ENCODE measurements around the gene GPR84. TPM values are rescaled to one million over a fixed set of nuclear protein-coding genes. Genes with fewer than 3 reads are reported as not detected.
"Not testable (repeated sequence)": the region's sequence is repeated elsewhere in the genome, so short reads cannot be mapped to it uniquely, and the experiment has no call there.

Gene GPR84
- total and polyA plus RNA-seq, 8 donors: 0.46 to 1.4 (median 0.50) TPM; not detected in 5

DNA sequence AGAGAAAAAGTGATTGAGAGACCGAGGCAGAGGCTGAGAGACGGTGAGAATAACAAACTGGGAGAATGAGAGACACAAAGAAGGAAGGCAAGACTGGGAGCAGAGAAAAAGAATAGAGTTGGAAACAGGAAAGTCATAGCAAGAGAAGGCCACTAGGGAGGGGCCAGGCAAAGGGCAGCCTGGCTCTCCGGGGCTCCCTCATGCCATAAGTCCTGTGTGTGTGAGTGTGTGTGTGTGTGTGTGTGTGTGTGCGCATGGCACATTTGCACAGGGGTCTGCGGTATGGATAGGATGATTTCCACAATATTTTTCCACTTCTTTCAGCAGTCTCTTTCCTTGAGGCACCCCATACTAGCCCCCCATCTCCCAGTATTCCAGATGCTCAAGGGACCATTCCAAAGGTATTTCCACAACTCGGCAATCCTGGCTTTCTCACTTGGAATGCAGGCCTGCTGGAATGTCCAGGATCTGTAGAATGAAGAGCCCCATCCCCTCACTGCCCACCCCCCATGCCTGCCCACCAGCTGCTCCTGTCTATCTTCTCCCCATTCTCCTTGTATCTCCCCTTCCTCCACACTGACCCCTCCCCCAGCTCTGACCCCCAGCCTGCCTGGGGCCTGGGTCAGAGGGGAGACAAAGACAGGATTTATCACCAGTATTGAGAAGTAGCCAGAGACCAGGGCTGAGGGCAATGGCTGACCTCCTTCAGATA is 9.0 kb downstream of the GPR84 start:
- Histone ChIP-seq H3K36me3 (peaks cover 11 to 25% (median 18%) of the 10 kb centered on the region in 4 donors), H3K4me3 (no peak overlapping the region), H3K27me3 (no peaks in the 10 kb centered on the region), H3K27ac (peak overlapping the region in 3 of 5 donors; percentile 10 to 92 (median 35)), H3K9me3 (no peaks in the 10 kb centered on the region), H3K4me1 (peaks cover 36 to 80% (median 56%) of the 10 kb centered on the region in 4 donors)
- WGBS, 5 donors: 73 to 77% (median 74%) methylated on average over 6 of the region's 6 CpGs
- TF ChIP-seq POLR2AphosphoS5 (IDR thresholded peaks at IDR 0.05) (no peak), EP300 (IDR thresholded peaks at IDR 0.05) (no peak), POLR2A (IDR thresholded peaks at IDR 0.05) (no peak)
- TF ChIP-seq, protein P1, sequence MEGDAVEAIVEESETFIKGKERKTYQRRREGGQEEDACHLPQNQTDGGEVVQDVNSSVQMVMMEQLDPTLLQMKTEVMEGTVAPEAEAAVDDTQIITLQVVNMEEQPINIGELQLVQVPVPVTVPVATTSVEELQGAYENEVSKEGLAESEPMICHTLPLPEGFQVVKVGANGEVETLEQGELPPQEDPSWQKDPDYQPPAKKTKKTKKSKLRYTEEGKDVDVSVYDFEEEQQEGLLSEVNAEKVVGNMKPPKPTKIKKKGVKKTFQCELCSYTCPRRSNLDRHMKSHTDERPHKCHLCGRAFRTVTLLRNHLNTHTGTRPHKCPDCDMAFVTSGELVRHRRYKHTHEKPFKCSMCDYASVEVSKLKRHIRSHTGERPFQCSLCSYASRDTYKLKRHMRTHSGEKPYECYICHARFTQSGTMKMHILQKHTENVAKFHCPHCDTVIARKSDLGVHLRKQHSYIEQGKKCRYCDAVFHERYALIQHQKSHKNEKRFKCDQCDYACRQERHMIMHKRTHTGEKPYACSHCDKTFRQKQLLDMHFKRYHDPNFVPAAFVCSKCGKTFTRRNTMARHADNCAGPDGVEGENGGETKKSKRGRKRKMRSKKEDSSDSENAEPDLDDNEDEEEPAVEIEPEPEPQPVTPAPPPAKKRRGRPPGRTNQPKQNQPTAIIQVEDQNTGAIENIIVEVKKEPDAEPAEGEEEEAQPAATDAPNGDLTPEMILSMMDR (IDR thresholded peaks at IDR 0.05): no peak
- DNase-seq: no peak
- intact Hi-C loops (cut with DNase I; ENCODE audit: low total_unique reads): no loop called here

DNA sequence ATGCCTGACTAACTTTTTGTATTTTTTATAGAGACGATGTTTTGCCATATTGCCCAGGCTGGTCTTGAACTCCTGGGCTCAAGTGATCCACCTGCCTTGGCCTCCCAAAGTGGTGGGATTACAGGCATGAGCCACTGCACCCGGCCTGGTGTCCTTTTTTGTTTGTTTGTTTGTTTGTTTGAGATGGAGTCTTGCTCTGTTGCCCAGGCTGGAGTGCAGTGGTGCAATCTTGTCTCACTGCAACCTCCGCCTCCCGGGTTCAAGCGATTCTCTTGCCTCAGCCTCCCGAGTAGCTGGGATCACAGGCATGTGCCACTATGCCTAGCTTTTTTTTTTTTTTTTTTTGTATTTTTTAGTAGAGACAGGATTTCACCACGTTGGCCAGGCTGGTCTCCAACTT is 10.0 kb downstream of the GPR84 start:
- H3K9me3 ChIP-seq; H3K4me3 ChIP-seq; intact Hi-C loops (cut with DNase I; ENCODE audit: low total_unique reads); H3K27me3 ChIP-seq; DNase-seq: not testable (repeated sequence)
- Histone ChIP-seq H3K4me1 (peaks cover 29 to 70% (median 50%) of the 10 kb centered on the region in 4 donors), H3K27ac (peak overlapping the region in 1 of 5 donors; percentile 84), H3K36me3 (peaks cover 20 to 35% (median 28%) of the 10 kb centered on the region in 4 donors)
- 74 to 79% (median 77%) methylated on average over 7 of the region's 7 CpGs for WGBS, 5 donors

- WGBS, 5 donors: 0 to 40% (median 14%) methylated on average over 1 of the region's 1 CpG
- H3K27me3 ChIP-seq: no peaks in the 10 kb centered on the region
- TF ChIP-seq, protein P1 (IDR thresholded peaks at IDR 0.05): no peak
- TF ChIP-seq EP300 (IDR thresholded peaks at IDR 0.05): no peak
- no peak for TF ChIP-seq POLR2A (IDR thresholded peaks at IDR 0.05)
- peaks cover 21 to 64% (median 47%) of the 10 kb centered on the region in 4 donors for H3K4me1 ChIP-seq
- H3K36me3 ChIP-seq: peaks cover 30 to 46% (median 39%) of the 10 kb centered on the region in 4 donors
- DNase-seq: peak in 1 of 2 donors; percentile 76
- intact Hi-C loops (cut with DNase I; ENCODE audit: low total_unique reads): no loop called here
- H3K9me3 ChIP-seq: no peaks in the 10 kb centered on the region
- peak overlapping the region; percentile 31 to 84 (median 66) for H3K27ac ChIP-seq
- H3K4me3 ChIP-seq: no peak overlapping the region
These were observed 11.1 kb downstream of the GPR84 start for GRCh38 chr12:54352891-54353874.

DNA sequence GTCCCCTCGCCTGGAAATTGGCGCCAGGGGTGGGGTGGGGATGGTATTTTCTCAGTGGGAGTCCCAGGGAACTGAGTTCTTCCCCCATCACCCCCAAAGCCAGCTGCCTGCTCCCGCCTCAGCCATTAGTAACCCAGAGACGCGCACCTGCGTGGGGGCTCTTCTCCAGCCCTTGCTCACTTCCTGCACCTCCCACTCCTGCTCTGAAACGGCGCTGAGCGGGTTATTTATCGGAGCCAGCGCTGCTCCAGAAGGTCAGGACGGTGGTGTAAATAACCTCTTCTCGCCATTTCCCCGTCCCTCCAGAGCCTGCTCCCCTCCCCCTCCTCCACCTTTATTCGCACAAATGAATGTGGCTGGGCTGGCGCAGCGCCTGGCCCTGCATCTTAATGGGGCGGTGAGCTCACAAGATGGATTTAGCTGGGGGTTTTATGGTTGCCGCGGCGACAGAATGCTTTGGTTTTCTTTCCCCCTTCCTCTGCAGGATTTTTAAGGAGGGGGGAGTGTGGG is 12.2 kb downstream of the GPR84 start:
- WGBS, 5 donors: 15 to 26% (median 20%) methylated on average over 13 to 21 of the region's 21 CpGs
- H3K27me3 ChIP-seq: no peaks in the 10 kb centered on the region
- intact Hi-C loops (cut with DNase I; ENCODE audit: low total_unique reads): no loop called here
- peaks cover 41 to 57% (median 50%) of the 10 kb centered on the region in 4 donors for H3K36me3 ChIP-seq
- peak; percentile 49 to 94 for DNase-seq
- TF ChIP-seq POLR2AphosphoS5 (IDR thresholded peaks at IDR 0.05): no peak
- peaks cover 16 to 53% (median 40%) of the 10 kb centered on the region in 4 donors for H3K4me1 ChIP-seq
- H3K27ac ChIP-seq: peak overlapping the region; percentile 41 to 84 (median 66)
- peak overlapping the region in 3 of 4 donors; percentile 11 to 27 (median 20) for H3K4me3 ChIP-seq
- H3K9me3 ChIP-seq: no peaks in the 10 kb centered on the region

DNA sequence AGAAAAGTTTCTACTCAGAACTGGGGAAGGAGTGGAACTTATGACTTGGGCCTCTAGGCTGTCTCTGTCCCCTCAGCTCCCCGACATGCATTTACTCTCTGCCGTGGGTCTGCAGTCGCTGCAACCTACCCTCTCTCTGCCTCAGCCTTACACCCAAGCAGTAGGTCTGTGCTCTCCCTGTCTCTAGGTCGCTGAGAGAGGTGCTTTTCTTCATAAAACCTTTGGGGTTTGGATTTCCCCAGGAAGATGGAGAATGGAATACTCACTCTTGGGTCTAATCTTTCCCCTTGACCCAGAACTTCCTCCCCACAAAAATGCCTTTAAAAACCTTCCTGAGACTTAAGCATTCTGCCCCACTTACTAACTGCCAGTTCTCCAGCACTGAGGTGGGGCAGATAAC is 12.9 kb downstream of the GPR84 start:
- no peak for DNase-seq
- peak overlapping the region in 2 of 5 donors; percentile 76 to 84 for H3K27ac ChIP-seq
- no peaks in the 10 kb centered on the region for H3K27me3 ChIP-seq
- TF ChIP-seq, protein P1 (IDR thresholded peaks at IDR 0.05): no peak
- TF ChIP-seq POLR2AphosphoS5 (IDR thresholded peaks at IDR 0.05) (no peak), EP300 (IDR thresholded peaks at IDR 0.05) (no peak), POLR2A (IDR thresholded peaks at IDR 0.05) (no peak)
- H3K4me1 ChIP-seq: peaks cover 16 to 46% (median 36%) of the 10 kb centered on the region in 4 donors
- intact Hi-C loops (cut with DNase I; ENCODE audit: low total_unique reads): no loop called here
- no peak overlapping the region for H3K4me3 ChIP-seq
- peaks cover 47 to 64% (median 57%) of the 10 kb centered on the region in 4 donors for H3K36me3 ChIP-seq
- 52 to 69% (median 67%) methylated on average over 4 of the region's 4 CpGs for WGBS, 5 donors
- no peaks in the 10 kb centered on the region for H3K9me3 ChIP-seq
